ENCODE data around the gene TMPO. TPM values are rescaled to one million over a fixed set of nuclear protein-coding genes. Genes with fewer than 3 reads are reported as not detected.
"Not testable (repeated sequence)": the region's sequence is repeated elsewhere in the genome, so short reads cannot be mapped to it uniquely, and the experiment has no call there.

Gene TMPO
- 235 and 265 TPM in 2 replicates for total RNA-seq (2014; rRNA removed; shearing (Covaris generic))

- DNase-seq (ENCODE audit: low spot score): peak; percentile 82
Observed at GRCh38 chr12:98515287-98516110, at the start of gene TMPO. TMPO (plus strand) TSS chr12:98515590; CDS start chr12:98515868, 278 bp downstream.

- DNase-seq (ENCODE audit: low spot score): no peak
Observed at GRCh38 chr12:98465950-98466602, 49.3 kb upstream of the TMPO start.

- DNase-seq (ENCODE audit: low spot score): no peak
Observed at GRCh38 chr12:98466640-98467400, 48.6 kb upstream of the TMPO start.

- DNase-seq (ENCODE audit: low spot score): no peak
Observed at GRCh38 chr12:98469109-98469508, 46.3 kb upstream of the TMPO start.

GRCh38 chr12:98470469-98471082, 44.8 kb upstream of the TMPO start:
- DNase-seq (ENCODE audit: low spot score): no peak

GRCh38 chr12:98471085-98471484, 44.3 kb upstream of the TMPO start:
- no peak for DNase-seq (ENCODE audit: low spot score)

- DNase-seq (ENCODE audit: low spot score): no peak
Observed at GRCh38 chr12:98475565-98475908, 39.9 kb upstream of the TMPO start.

- DNase-seq (ENCODE audit: low spot score): no peak
Observed at GRCh38 chr12:98478606-98479005, 36.8 kb upstream of the TMPO start.

GRCh38 chr12:98483621-98484503, 31.5 kb upstream of the TMPO start:
- no peak for DNase-seq (ENCODE audit: low spot score)

- DNase-seq (ENCODE audit: low spot score): no peak
Observed at GRCh38 chr12:98485792-98486340, 29.5 kb upstream of the TMPO start.

- DNase-seq (ENCODE audit: low spot score): not testable (repeated sequence)
Observed at GRCh38 chr12:98488416-98488815, 27.0 kb upstream of the TMPO start.

GRCh38 chr12:98489176-98489575, 26.2 kb upstream of the TMPO start:
- DNase-seq (ENCODE audit: low spot score): no peak

- peak; percentile 82 for DNase-seq (ENCODE audit: low spot score)
Observed at GRCh38 chr12:98490501-98491453, 24.6 kb upstream of the TMPO start.

GRCh38 chr12:98492580-98493140, 22.7 kb upstream of the TMPO start:
- no peak for DNase-seq (ENCODE audit: low spot score)

GRCh38 chr12:98501266-98501629, 14.1 kb upstream of the TMPO start:
- not testable (repeated sequence) for DNase-seq (ENCODE audit: low spot score)

- peak; percentile 93 for DNase-seq (ENCODE audit: low spot score)
Observed at GRCh38 chr12:98503342-98503591, 12.1 kb upstream of the TMPO start.

- DNase-seq (ENCODE audit: low spot score): peak; percentile 80
Observed at GRCh38 chr12:98503592-98504367, 11.6 kb upstream of the TMPO start.

- DNase-seq (ENCODE audit: low spot score): no peak
Observed at GRCh38 chr12:98504368-98504617, 11.1 kb upstream of the TMPO start.

- no peak for DNase-seq (ENCODE audit: low spot score)
Observed at GRCh38 chr12:98509063-98509462, 6.3 kb upstream of the TMPO start.
